GM04503 (cell line): ENCODE measurements around the gene FBXO2.

ENCODE experiments used
- DNase-seq: peaks from one replicate; pipeline ENCODE4 v3.0.0-alpha.2; 2012; ENCODE audit warnings: low read depth

Gene FBXO2, protein sequence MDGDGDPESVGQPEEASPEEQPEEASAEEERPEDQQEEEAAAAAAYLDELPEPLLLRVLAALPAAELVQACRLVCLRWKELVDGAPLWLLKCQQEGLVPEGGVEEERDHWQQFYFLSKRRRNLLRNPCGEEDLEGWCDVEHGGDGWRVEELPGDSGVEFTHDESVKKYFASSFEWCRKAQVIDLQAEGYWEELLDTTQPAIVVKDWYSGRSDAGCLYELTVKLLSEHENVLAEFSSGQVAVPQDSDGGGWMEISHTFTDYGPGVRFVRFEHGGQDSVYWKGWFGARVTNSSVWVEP

GRCh38 chr1:11654137-11654938, at the start of gene FBXO2, which contains the start of gene FBXO44:
Gene FBXO2, minus strand, starts transcription at chr1:11654429. Its CDS starts 89 bp downstream, at chr1:11654340.
Gene FBXO44, plus strand, starts transcription at chr1:11654877. Its CDS starts 959 bp downstream, at chr1:11655836.
- no peak for DNase-seq

- no peak for DNase-seq
Measured at GRCh38 chr1:11703357-11704193, 49.3 kb upstream of the FBXO2 start.

- DNase-seq, result no peak
Measured at GRCh38 chr1:11701981-11702803, 48.0 kb upstream of the FBXO2 start.

DNA sequence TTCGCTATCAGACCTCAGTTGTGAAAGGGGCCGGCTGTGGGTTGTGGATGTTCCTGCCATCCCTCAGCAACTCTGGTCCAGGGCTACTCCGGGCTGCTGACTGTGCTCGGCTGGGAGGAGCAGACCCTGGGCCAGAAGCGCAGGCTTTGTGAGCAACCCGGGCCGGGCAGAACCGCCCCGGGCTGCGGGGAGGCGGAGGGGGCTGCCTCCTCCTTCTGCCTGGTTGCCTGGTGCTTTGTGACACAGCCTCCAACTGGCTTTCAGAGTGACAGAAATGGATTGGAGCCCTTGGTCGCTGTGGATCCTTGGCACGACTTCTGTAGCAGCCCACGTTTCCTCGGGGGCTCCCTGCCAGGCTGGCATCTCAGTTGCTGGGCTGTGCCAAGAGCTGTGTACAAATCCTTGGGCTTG, 47.3 kb upstream of the FBXO2 start:
- no peak for DNase-seq

- no peak for DNase-seq
Measured at GRCh38 chr1:11700601-11701467, 46.6 kb upstream of the FBXO2 start.

- no peak for DNase-seq
Measured at GRCh38 chr1:11697893-11698210, 43.6 kb upstream of the FBXO2 start.

GRCh38 chr1:11697188-11697892, 43.1 kb upstream of the FBXO2 start:
- DNase-seq, result no peak

GRCh38 chr1:11695861-11696260, 41.6 kb upstream of the FBXO2 start:
- no peak for DNase-seq

GRCh38 chr1:11693917-11694316, 39.7 kb upstream of the FBXO2 start:
- DNase-seq, result no peak

- peak; percentile 50 for DNase-seq
Measured at GRCh38 chr1:11693024-11693590, 38.9 kb upstream of the FBXO2 start.

DNA sequence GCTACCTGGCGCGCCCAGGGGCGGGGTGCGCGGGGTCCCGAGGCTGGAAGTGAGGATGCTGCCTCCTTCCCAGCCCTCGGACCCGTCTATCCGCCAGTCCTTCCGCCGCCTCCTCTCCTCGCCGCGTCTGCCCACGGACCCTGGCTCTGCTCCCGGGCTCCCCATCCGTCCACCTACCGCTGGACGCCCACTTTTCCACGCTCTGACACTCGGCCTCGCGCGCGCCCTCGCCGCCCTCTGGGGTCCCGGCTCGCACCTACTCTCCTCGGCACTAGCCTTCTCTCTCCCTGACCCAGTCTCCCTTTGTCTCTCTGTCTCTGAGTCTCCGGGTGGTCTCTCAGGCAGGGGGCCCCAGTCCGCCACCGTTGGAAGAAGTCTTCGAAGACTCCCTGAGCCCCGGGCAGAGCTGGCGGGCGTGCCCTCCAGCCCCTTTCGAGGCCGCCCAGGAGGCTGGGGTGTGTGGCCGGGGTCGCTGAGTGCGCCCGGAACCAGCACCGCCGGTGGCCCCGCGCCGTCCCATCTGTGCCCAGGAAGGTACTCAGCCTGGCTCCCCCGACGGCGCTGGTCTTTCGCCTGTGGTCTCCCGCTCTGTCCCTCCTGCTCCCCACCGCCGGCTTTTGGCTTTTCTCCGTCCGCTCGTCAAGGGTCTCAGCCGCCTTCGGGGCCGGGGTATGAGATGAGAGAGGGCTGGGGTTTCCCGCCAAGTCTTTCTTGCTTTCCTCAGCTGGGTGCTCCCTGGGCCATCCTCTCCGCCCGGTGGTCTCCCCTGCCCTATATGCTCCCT, 37.9 kb upstream of the FBXO2 start:
- DNase-seq, result no peak

DNA sequence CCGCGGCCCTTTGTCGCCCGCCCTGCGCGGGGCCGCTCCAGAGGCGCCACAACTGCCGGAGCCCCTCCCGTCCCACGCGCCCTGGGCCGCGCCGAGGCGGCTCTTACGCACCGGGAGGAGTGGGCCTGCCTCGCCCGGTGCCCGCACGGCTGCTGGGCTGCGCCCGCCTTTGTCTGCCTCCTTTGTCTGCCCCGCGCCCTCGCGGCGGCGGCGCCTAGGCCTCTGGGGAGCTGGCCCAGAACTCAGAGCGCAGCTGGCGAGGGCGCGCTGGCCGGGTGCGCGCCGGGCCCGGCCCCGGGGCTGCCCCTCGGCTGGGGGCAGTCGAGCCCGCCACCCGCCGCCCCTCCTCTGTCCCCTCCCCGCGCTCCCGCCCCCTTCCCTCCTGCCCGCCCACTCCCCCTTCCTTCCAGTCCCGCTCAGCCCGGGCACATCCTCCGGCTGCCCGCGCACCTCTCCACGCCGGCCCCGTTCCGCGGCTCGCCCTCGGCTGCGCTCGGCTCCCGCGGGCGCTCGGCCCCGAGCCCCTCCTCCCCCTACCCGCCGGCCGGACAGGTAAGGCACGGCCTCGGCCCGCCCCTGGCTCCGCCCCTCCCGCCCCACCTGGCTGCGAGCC, 37.2 kb upstream of the FBXO2 start, which contains the start of gene DRAXIN:
DRAXIN (plus strand) TSS at position 409 of the 613 bp plus-strand sequence. CDS start 14,549 bp downstream, outside the sequence.
- DNase-seq, result no peak

- no peak for DNase-seq
Measured at GRCh38 chr1:11690397-11691301, 36.4 kb upstream of the FBXO2 start.

DNA sequence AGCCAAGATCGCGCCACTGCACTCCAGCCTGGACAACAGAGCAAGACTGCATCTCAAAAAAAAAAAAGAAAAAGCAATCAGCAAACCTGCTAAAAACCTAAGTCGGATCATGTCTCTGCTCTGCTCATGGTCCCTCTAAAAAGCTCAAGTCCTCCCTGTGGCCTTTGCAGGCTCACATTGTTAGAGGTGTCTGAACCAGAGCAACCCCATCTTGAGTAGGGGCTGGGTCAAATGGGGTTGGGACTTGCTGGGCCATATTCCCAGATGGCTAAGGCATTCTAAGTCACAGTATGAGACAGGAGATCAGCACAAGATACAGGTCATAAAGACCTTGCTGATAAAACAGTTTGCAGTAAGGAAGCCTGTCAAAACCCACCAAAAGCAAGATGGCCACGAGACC, 34.3 kb upstream of the FBXO2 start:
- no peak for DNase-seq

DNA sequence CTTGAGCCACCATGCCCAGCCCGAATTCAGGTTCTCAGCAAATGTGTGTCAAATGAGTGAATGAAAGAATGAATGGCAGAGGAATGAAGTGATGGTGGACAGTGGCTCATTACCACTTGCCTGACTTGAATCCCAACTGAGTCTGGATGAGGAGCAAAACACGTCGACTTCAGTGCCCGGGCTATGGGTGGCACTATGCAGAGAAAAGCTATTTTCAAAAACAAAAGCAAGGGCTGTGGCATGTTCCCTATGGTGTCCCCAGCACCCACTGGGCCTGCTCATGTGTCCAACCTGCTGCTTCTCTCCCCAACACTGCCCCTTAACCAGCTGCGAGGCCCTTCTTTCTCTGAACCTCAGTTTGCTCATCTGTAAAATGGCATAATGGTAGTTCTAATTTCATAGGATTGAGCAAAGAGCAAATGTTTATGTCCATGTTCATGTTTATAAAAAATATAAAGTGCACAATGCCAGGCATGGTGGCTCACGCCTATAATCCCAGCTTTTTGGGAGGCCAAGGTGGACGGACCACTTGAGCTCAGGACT, 31.1 kb upstream of the FBXO2 start:
- no peak for DNase-seq

DNA sequence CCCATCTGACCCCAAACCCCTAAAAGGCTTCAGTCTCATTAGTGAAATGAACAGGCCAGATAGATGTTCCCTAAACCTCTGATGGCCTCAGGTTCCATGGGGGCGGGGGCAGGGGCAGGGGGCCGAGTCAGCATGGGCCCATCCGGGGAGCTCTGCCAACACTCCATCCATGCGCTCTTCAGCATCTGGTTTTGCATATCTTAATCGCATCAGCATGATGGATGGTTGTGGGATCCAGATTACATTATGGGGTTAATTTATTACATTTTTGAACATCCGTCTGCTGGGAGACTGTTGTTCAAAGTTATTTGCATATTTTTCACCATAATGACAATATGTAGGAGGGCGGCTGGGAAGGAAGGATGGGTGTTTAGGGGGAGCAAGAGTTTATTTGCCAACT, 29.8 kb upstream of the FBXO2 start:
- DNase-seq, result no peak

DNA sequence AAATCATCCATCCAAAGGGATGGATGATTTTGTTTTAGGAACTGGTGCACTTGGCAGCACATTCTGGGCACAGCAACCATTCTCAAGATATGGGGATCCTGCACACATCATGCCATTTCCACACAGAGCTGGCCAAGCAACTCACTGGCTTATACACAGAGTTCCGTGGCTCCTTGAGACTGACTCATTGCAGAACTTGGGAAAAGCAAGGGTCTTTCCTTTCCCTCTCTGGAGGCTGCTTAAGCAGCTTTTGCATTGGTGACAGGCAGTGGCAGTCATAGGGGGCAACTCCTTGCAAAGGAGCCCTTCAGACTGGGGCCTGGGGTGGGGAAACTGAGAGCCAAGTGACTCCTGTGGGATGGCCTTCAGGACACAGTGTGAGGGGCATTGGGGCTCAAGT, 28.6 kb upstream of the FBXO2 start:
- DNase-seq, result no peak
